Transverse colon (tissue), 4 donors: ENCODE results near the gene WDR37. TPM values are rescaled to one million over a fixed set of nuclear protein-coding genes. Genes with fewer than 3 reads are reported as not detected.

Source experiments
- DNase-seq: peaks from one replicate; pipeline ENCODE4 v3.0.0-alpha.2; 2019
- H3K27ac ChIP-seq, 4 donors: fragments of 200-600 bp; sonication (generic); 2 replicates each; pipeline ENCODE4 v1.5.1; 2016 to 2018; ENCODE audit warnings: inconsistent platforms in 4 of 4
- H3K27me3 ChIP-seq: fragments of 200-600 bp; sonication (generic); 2 replicates; pipeline ENCODE4 v1.5.1; 2017; ENCODE audit warnings: inconsistent platforms
- H3K36me3 ChIP-seq, 4 donors: fragments of 200-600 bp; sonication (generic); 2 replicates each; pipeline ENCODE4 v1.5.1; 2017 to 2019; ENCODE audit warnings: inconsistent platforms in 4 of 4
- H3K4me1 ChIP-seq, 4 donors: fragments of 200-600 bp; sonication (generic); 2 replicates each; pipeline ENCODE4 v1.5.1; 2017 to 2020; ENCODE audit warnings: inconsistent platforms in 4 of 4
- H3K4me3 ChIP-seq, 4 donors: fragments of 200-600 bp; sonication (generic); 1 replicate in 1 of 4; 2 replicates in 3 of 4; pipeline versions ENCODE4 v1.5.1 to v1.6.1; 2017 to 2019; ENCODE audit warnings: inconsistent platforms in 4 of 4
- H3K9me3 ChIP-seq, 2 donors: fragments of 200-600 bp; sonication (generic); 2 replicates each; pipeline ENCODE4 v1.5.1; 2017 to 2019; ENCODE audit warnings: inconsistent platforms in 2 of 2
- EP300 ChIP-seq: sonication (generic); formaldehyde crosslinking; IDR thresholded peaks from one replicate; pipeline ENCODE4 v1.6.1; 2017; ENCODE audit warnings: antibody characterized with exemption, low read depth
- POLR2A ChIP-seq: fragments of 450-650 bp; IDR thresholded peaks from one replicate; pipeline ENCODE4 v1.6.1; 2016; ENCODE audit warnings: antibody characterized with exemption, mild to moderate bottlenecking, moderate library complexity
- POLR2AphosphoS5 ChIP-seq, 3 donors: sonication (generic); formaldehyde crosslinking; IDR thresholded peaks; one replicate each; pipeline ENCODE4 v1.6.1; 2016; ENCODE audit warnings: antibody characterized with exemption in 3 of 3
- WGBS, 2 donors: methylation state at CpG; one replicate each; pipeline ENCODE4 v1.1.5; 2018; ENCODE audit warnings: low coverage in 1 of 2; 5-methylcytosine and 5-hydroxymethylcytosine counted together
- in situ Hi-C, 4 donors: fragments of 200-750 bp; cut with MboI; loops; one replicate each; pipeline versions ENCODE4 v1.15.0 to v1.15.1; 2017; ENCODE audit warnings: low sequenced_read_pairs in 3 of 4, low pct_ligation_motif_present in 1 of 4, low pct_unique_long_range_greater_than_20kb in 1 of 4
- intact Hi-C: fragments of 100-400 bp; cut with DNase I; formaldehyde crosslinking; loops from one replicate; pipeline ENCODE4 v1.15.1; 2023; ENCODE audit warnings: low total_unique reads
- total RNA-seq, 4 donors: library from RNA; depleted of rRNA; stranded (reverse); fragments of >200 nt; gene quantifications; one replicate each; pipeline ENCODE4 v1.1.0, GENCODE V29; 2016
- TF ChIP-seq, protein P1 (sequence below), 5 experiments: fragments of 200-600 bp in 3 of 5; fragments of 450-650 bp in 2 of 5; sonication (generic) in 3 of 5; IDR thresholded peaks; 1 replicate in 2 of 5; 2 replicates in 3 of 5; pipeline ENCODE4 v1.5.1; 2016 to 2017; ENCODE audit warnings: antibody characterized with exemption in 5 of 5, inconsistent platforms in 3 of 5, mild to moderate bottlenecking in 2 of 5, moderate library complexity in 1 of 5

Gene WDR37
- total RNA-seq, 4 donors from 2014 or later: 14.5 to 22.1 (median 19.7) TPM

DNA sequence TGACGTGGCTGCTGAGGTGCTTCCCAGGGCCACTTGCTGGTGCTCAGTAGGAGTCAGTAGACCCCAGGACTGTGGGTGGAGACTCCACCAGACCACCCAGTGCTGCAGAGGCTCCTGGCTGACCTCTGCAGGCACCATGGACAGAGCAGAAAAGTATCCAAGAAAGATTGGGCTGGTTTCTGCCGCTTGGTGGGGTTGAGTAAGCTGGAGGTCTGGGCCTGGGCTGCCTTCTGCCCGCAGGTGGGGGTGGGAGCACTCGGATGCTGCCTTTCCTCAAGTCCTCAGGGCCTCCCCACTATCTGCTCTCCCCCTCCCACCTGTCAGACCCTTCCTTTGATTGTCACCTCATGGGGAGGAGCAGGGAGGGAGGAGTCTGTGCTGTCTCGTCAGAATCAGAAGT is 91.6 kb downstream of the WDR37 start:
- intact Hi-C loops (no loop called here), in situ Hi-C loops (no loop called here)
- H3K4me3 ChIP-seq: no peak overlapping the region
- no peaks in the 10 kb centered on the region for H3K4me1 ChIP-seq
- peaks cover 12 to 17% of the 10 kb centered on the region in 2 donors for H3K9me3 ChIP-seq
- no peak for DNase-seq
- no peak overlapping the region for H3K27ac ChIP-seq
- no peaks in the 10 kb centered on the region for H3K36me3 ChIP-seq
- WGBS, 2 donors: 60 to 67% methylated on average over 1 to 4 of the region's 5 CpGs
- no peaks in the 10 kb centered on the region for H3K27me3 ChIP-seq
- no peak for TF ChIP-seq POLR2A

DNA sequence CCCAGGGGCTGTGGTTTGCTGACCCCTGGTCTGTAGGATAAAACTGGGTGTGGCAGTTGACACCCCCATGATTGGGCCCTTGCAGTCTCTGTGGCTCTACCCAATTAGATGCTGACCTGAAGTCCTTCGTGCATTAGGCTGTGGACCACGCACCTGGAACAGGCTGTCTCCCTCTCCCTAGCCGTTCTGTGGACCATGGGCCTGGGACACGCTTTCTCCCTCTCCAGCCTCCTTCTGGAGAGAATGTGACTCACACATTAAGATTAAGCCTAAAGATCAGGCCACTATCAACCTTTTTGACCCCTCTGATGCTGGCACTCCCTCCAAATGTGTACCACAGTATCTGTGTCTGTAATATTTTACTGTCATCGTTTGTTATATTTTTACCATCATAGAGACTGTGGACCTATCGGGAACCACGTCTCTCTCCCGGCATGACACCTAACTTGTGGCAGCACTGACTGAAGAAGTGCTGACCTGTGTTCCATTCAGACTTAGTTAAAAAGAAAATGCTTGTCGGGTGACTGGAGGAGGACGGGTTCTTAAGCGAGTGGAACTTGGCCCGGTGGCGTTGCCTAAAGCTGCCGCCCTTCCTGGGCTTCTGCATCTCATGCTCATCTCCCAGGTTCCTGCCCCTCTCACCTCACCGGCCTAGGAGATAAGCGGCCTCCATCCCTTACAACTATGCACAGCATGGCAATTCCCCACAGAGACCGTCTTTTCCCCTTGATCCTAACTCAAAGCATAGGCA is 92.8 kb downstream of the WDR37 start:
- intact Hi-C loops (no loop called here), in situ Hi-C loops (no loop called here)
- Histone ChIP-seq H3K9me3 (peaks cover 12 to 17% of the 10 kb centered on the region in 2 donors), H3K36me3 (no peaks in the 10 kb centered on the region), H3K27me3 (no peaks in the 10 kb centered on the region), H3K27ac (no peak overlapping the region), H3K4me3 (no peak overlapping the region), H3K4me1 (no peaks in the 10 kb centered on the region)
- WGBS, 2 donors: 89 to 96% methylated on average over 5 to 17 of the region's 17 CpGs
- no peak for DNase-seq
- TF ChIP-seq, protein P1, sequence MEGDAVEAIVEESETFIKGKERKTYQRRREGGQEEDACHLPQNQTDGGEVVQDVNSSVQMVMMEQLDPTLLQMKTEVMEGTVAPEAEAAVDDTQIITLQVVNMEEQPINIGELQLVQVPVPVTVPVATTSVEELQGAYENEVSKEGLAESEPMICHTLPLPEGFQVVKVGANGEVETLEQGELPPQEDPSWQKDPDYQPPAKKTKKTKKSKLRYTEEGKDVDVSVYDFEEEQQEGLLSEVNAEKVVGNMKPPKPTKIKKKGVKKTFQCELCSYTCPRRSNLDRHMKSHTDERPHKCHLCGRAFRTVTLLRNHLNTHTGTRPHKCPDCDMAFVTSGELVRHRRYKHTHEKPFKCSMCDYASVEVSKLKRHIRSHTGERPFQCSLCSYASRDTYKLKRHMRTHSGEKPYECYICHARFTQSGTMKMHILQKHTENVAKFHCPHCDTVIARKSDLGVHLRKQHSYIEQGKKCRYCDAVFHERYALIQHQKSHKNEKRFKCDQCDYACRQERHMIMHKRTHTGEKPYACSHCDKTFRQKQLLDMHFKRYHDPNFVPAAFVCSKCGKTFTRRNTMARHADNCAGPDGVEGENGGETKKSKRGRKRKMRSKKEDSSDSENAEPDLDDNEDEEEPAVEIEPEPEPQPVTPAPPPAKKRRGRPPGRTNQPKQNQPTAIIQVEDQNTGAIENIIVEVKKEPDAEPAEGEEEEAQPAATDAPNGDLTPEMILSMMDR (IDR thresholded peaks at IDR 0.05): no peak
- TF ChIP-seq EP300 (no peak), POLR2AphosphoS5 (IDR thresholded peaks at IDR 0.05) (no peak), POLR2A (no peak)

DNA sequence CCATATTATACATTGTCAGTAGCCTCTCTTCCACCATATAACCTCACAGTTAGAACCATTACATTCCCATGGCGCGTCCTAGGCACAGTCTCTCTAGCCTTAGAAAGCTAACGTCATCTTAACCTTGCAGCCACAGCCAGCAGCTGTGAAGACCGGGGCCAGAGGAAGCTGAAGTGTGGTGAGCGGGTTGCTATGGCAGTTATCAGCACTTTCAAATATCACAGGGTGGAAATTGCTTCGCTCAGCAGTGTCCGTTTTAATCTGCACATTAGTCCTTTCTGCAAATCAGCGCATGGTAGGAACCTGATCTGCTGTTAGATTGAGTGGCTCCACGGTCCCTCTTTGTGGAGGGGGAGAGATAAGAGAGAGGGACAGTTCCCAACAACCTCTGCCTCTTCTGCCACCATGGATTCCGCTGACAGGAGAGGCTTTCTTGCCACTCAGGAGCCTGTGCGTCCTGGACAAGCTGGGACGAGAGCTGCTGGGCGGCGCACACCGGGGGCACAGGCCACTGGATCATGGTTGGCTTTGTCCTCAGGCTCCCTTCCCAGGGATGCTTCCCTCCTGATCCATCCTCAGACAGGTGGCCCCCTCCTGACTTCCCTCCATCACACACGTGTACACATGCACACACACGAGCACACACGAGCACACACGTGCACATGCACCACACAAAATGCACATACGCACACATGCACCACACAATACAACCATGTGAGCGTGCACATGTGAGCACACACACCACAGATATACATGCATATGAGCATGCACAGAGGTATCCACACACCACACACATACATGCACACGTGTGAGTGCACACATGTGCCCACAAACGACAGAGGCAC is 93.8 kb downstream of the WDR37 start:
- TF ChIP-seq EP300 (no peak), POLR2A (no peak), POLR2AphosphoS5 (IDR thresholded peaks at IDR 0.05) (no peak)
- TF ChIP-seq, protein P1 (IDR thresholded peaks at IDR 0.05): no peak
- H3K36me3 ChIP-seq: no peaks in the 10 kb centered on the region
- peaks cover 12 to 17% of the 10 kb centered on the region in 2 donors for H3K9me3 ChIP-seq
- in situ Hi-C loops (no loop called here), intact Hi-C loops (no loop called here)
- WGBS, 2 donors: 65% methylated on average over 23 of the region's 23 CpGs; no CpG with 5 or more reads in 1 of the 2 donors
- no peak overlapping the region for H3K27ac ChIP-seq
- no peak overlapping the region for H3K4me3 ChIP-seq
- H3K4me1 ChIP-seq: no peaks in the 10 kb centered on the region
- H3K27me3 ChIP-seq: no peaks in the 10 kb centered on the region
- DNase-seq: peak; percentile 18

DNA sequence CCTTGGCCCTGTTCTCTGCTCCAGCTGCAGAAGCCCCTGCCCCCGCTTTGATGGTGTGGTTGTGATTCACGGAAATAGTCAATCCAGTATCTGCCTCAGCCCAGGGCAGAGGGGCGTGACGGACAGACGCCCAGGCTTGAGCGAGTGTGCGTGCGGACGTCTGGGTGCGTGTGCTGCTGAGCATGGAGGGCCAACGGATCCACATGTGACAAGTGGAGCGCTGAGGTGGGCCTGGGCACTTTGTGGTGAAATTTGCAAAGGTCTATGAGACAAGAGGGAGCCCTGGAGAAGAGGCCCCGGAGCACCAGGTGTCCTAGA is 94.4 kb downstream of the WDR37 start:
- H3K9me3 ChIP-seq: peaks cover 7 to 11% of the 10 kb centered on the region in 2 donors
- 86 to 100% methylated on average over 1 to 13 of the region's 13 CpGs for WGBS, 2 donors
- TF ChIP-seq POLR2A: no peak
- TF ChIP-seq POLR2AphosphoS5 (IDR thresholded peaks at IDR 0.05): no peak
- no peak for TF ChIP-seq EP300
- TF ChIP-seq, protein P1 (IDR thresholded peaks at IDR 0.05): no peak
- no peak overlapping the region for H3K27ac ChIP-seq
- H3K27me3 ChIP-seq: no peaks in the 10 kb centered on the region
- intact Hi-C loops: no loop called here
- H3K4me1 ChIP-seq: no peaks in the 10 kb centered on the region
- H3K4me3 ChIP-seq: no peak overlapping the region
- DNase-seq: no peak
- no peaks in the 10 kb centered on the region for H3K36me3 ChIP-seq
- in situ Hi-C loops: no loop called here
